Activated CD4-positive, alpha-beta memory T cell treated with anti-CD3 and anti-CD28 coated beads for 36 hours (primary cell): ENCODE data around the gene PDIA5. TPM values are rescaled to one million over a fixed set of nuclear protein-coding genes. Genes with fewer than 3 reads are reported as not detected.
"Not testable (repeated sequence)": the region's sequence is repeated elsewhere in the genome, so short reads cannot be mapped to it uniquely, and the experiment has no call there.

ENCODE experiments used
- CTCF ChIA-PET: fragments of 350-600 bp; sonication (Branson Sonifier 250); formaldehyde crosslinking; loops from one replicate; lab custom pipeline; 2021; ENCODE audit warnings: antibody characterized with exemption, inconsistent platforms; lab: Charles Lee
- POLR2A ChIA-PET: fragments of 350-600 bp; sonication (Branson Sonifier 250); formaldehyde crosslinking; loops from one replicate; lab custom pipeline; 2021; ENCODE audit warnings: antibody characterized with exemption; lab: Charles Lee
- DNase-seq: peaks from one replicate; pipeline ENCODE4 v3.0.0-alpha.2; 2020
- H3K27ac Mint-ChIP-seq: one replicate; pipeline ENCODE4 v1.8.0; 2021; ENCODE audit warnings: mixed read lengths
- H3K27me3 Mint-ChIP-seq: one replicate; pipeline ENCODE4 v1.8.0; 2021; ENCODE audit warnings: mixed read lengths
- H3K36me3 Mint-ChIP-seq: one replicate; pipeline ENCODE4 v1.8.0; 2021; ENCODE audit warnings: mixed read lengths
- H3K4me1 Mint-ChIP-seq: one replicate; pipeline ENCODE4 v1.8.0; 2021; ENCODE audit warnings: low read depth, mixed read lengths
- H3K4me3 Mint-ChIP-seq: one replicate; pipeline ENCODE4 v1.8.0; 2021; ENCODE audit warnings: mild to moderate bottlenecking, mixed read lengths
- H3K9me3 Mint-ChIP-seq: one replicate; pipeline ENCODE4 v1.8.0; 2021; ENCODE audit warnings: mixed read lengths
- intact Hi-C: fragments of 100-400 bp; cut with micrococcal nuclease; formaldehyde crosslinking; loops from one replicate; pipeline ENCODE4 v1.15.1; 2023
- total RNA-seq, 2 experiments: library from RNA; stranded (reverse); gene quantifications; one replicate each; pipeline ENCODE4 v1.2.3, GENCODE V29; 2021

The PDIA5 gene
- total RNA-seq, 2 experiments from 2014 or later: 21.7 to 21.8 TPM

DNA sequence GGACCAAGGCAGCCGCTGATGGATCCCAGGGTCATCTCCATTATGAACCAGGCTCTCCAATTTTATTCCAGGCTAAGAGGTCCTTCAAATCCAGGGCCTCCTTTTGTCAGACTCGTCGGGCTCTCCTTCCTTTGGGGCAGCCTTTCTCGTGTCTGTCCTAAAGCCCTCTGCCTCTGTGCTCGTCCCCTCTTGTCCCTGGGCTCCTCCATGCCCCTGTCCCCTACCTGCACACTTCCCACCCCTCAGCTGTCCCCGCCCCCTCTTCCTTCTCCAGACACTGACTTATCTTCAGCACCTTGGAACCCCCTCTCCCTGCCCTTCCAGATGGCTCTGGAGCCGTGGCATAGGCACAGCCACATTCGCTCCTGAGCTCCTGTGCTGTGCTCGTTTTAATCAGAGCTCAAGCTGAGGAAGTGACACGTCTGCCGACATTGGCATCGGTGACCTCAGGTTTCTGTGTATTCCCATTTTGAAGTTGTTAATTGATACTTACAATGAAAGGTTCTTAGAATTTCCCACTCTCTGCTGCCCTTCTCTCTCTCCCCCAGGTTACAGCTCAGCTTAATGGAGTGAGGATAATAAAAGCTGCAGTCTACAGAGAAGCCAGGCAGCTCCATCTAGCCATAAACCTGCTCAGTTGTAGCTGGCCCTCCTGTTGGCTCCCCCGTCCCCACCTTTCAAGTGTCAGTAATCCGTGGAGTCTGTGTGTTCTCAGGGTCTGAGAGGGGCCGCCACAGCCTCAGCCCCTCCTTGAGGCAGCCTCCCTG, 83.8 kb downstream of the PDIA5 start:
- DNase-seq: no peak
- intact Hi-C loops: no loop called here
- Mint-ChIP-seq H3K4me3 (no peak overlapping the region), H3K27ac (no peak overlapping the region), H3K9me3 (peaks cover 6% of the 10 kb centered on the region), H3K36me3 (peaks cover 59% of the 10 kb centered on the region), H3K27me3 (no peaks in the 10 kb centered on the region), H3K4me1 (no peaks in the 10 kb centered on the region)
- POLR2A ChIA-PET: no interaction called here
- CTCF ChIA-PET: no interaction called here

DNA sequence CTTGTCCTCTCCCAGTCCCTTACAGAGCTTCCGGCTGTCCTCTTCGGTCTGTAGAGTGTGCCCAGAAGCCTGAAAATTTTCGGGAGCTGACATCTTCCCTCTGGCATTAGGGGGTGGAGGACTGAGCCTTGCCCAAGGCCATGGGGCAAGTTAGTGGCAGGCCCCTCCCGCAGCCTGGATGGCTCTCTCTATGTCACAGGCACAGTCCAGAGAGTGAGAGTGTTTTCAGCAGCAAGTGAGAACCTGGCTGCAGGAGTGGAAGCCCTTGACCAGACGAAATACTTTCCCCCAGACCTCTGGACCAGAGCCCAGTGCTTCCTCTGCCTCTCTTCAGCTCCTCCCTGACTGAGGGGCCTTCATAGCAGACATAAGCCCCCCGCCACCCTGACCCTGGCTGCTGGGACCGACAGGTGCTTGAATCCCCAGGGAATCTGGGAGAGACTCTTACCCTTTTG, 84.5 kb downstream of the PDIA5 start:
- Mint-ChIP-seq H3K27ac (no peak overlapping the region), H3K4me1 (no peaks in the 10 kb centered on the region), H3K27me3 (no peaks in the 10 kb centered on the region), H3K4me3 (no peak overlapping the region), H3K9me3 (peaks cover 6% of the 10 kb centered on the region), H3K36me3 (peaks cover 57% of the 10 kb centered on the region)
- POLR2A ChIA-PET: no interaction called here
- CTCF ChIA-PET: no interaction called here
- intact Hi-C loops: no loop called here
- DNase-seq: no peak

GRCh38 chr3:123151853-123152420, 85.1 kb downstream of the PDIA5 start:
- POLR2A ChIA-PET, CTCF ChIA-PET: not testable (repeated sequence)

GRCh38 chr3:123152687-123153086, 85.9 kb downstream of the PDIA5 start:
- intact Hi-C loops: no loop called here
- DNase-seq: no peak
- no peak overlapping the region for H3K4me3 Mint-ChIP-seq
- peaks cover 51% of the 10 kb centered on the region for H3K36me3 Mint-ChIP-seq
- peaks cover 6% of the 10 kb centered on the region for H3K9me3 Mint-ChIP-seq
- no peak overlapping the region for H3K27ac Mint-ChIP-seq
- CTCF ChIA-PET: no interaction called here
- H3K4me1 Mint-ChIP-seq: no peaks in the 10 kb centered on the region
- POLR2A ChIA-PET: no interaction called here
- H3K27me3 Mint-ChIP-seq: no peaks in the 10 kb centered on the region

More at GRCh38 chr3:123151853-123152420, 85.1 kb downstream of the PDIA5 start:
- H3K4me3 Mint-ChIP-seq, DNase-seq, H3K27ac Mint-ChIP-seq, intact Hi-C loops, H3K4me1 Mint-ChIP-seq, H3K9me3 Mint-ChIP-seq, H3K27me3 Mint-ChIP-seq: not testable (repeated sequence)
- H3K36me3 Mint-ChIP-seq: peaks cover 55% of the 10 kb centered on the region

DNA sequence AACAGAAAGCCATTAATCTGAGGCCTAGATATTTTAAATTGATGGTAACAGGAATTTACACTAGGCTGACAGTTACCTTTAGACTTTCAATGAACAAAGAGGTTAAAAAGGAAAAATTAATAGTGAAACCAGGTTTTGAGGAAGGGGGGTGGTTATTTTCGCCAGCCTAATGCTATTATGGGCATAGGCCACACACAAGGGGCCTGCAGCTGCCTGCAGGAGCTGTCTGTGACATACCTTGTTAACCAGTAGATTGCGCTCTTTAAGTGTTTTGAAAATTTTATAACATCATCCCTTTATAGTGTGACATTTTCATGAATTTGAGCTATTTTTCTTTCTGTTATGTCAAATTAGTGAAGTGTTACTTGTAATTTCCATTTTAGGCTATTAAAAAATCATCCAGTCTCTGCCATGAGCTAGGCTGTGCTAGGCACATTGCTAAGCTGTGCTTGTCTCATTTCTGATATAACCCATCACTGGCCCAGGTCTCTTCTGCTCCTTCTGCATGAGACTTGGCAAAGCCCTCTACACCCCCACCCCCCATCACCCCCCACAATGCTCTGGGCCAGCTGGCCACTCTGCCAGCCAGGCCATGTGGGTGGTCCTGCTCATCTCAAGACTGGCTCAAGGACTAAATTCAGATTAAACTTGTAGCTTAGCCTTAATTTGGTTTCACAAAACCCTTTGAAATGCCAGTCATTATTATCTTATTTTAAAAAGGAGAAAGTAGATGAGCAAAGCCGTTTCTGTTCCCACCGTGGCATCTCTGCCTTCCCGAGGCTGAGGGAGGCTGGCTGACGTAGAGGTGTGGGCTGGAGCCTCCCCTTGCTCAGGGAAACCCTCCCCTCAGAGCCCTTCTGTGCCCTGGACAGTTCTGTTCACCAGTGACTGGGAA, 86.5 kb downstream of the PDIA5 start:
- DNase-seq: no peak
- intact Hi-C loops: no loop called here
- POLR2A ChIA-PET: interaction anchor here (0.6 kb wide), 1 partner anchor 111 kb away, joined by 4 read pairs; no protein-coding TSS in a partner anchor
- H3K27ac Mint-ChIP-seq: no peak overlapping the region
- no peaks in the 10 kb centered on the region for H3K27me3 Mint-ChIP-seq
- H3K4me1 Mint-ChIP-seq: no peaks in the 10 kb centered on the region
- H3K9me3 Mint-ChIP-seq: peaks cover 6% of the 10 kb centered on the region
- peaks cover 54% of the 10 kb centered on the region for H3K36me3 Mint-ChIP-seq
- CTCF ChIA-PET: no interaction called here
- no peak overlapping the region for H3K4me3 Mint-ChIP-seq

GRCh38 chr3:123154020-123154985, 87.5 kb downstream of the PDIA5 start:
- no peak overlapping the region for H3K4me3 Mint-ChIP-seq
- ChIA-PET POLR2A (interaction anchor here (0.6 kb wide), 1 partner anchor 110 kb away, joined by 4 read pairs; no protein-coding TSS in a partner anchor), CTCF (no interaction called here)
- H3K27ac Mint-ChIP-seq: no peak overlapping the region
- no peaks in the 10 kb centered on the region for H3K4me1 Mint-ChIP-seq
- DNase-seq: no peak
- peaks cover 52% of the 10 kb centered on the region for H3K36me3 Mint-ChIP-seq
- intact Hi-C loops: no loop called here
- H3K9me3 Mint-ChIP-seq: peaks cover 6% of the 10 kb centered on the region
- no peaks in the 10 kb centered on the region for H3K27me3 Mint-ChIP-seq

GRCh38 chr3:123155471-123156011, 88.7 kb downstream of the PDIA5 start:
- intact Hi-C loops: no loop called here
- Mint-ChIP-seq H3K4me1 (no peaks in the 10 kb centered on the region), H3K27me3 (no peaks in the 10 kb centered on the region), H3K36me3 (peaks cover 48% of the 10 kb centered on the region), H3K27ac (no peak overlapping the region), H3K9me3 (peaks cover 6% of the 10 kb centered on the region), H3K4me3 (no peak overlapping the region)
- ChIA-PET CTCF (interaction anchor here (0.5 kb wide), 1 partner anchor 37 kb away, joined by 3 read pairs; no protein-coding TSS in a partner anchor), POLR2A (no interaction called here)
- no peak for DNase-seq

DNA sequence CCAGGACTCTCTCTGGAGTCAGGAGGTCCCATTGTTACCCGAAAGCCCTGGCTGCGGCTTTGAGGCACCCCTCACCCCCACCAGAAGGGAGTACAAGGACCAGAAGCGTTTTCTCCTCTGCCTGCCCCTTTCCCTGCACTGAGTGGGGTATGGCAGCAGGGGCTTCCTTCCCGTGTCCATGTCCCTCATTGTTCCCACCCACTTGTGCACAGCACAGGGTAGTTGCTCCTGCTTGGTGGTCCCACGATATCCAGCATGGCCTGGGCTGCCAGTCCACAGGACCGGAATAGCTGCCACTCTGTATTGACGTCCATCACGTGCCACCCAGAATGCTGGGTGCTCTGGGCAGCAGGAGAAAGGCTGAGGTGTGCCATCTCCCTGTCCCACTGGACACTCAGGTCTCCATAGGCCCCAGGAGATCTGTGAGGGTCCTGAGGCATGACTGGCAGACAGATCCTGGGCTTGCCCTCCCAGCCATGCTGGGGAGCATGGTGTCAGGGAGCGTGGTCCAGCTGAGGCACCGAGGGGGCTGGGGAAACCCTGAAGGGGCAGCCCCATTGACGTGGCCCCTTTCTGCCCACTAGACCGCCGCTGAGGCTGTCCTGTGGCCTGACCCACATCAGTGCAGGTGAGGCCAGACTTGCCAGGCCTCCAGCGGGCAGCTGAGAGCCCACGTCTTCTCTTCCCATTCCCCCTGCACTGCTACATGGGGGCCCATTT, 89.6 kb downstream of the PDIA5 start:
- H3K36me3 Mint-ChIP-seq: peaks cover 46% of the 10 kb centered on the region
- intact Hi-C loops: no loop called here
- CTCF ChIA-PET: no interaction called here
- no peak for DNase-seq
- no peaks in the 10 kb centered on the region for H3K27me3 Mint-ChIP-seq
- no peak overlapping the region for H3K27ac Mint-ChIP-seq
- POLR2A ChIA-PET: no interaction called here
- no peak overlapping the region for H3K4me3 Mint-ChIP-seq
- H3K4me1 Mint-ChIP-seq: no peaks in the 10 kb centered on the region
- H3K9me3 Mint-ChIP-seq: peaks cover 4% of the 10 kb centered on the region

- H3K27me3 Mint-ChIP-seq: no peaks in the 10 kb centered on the region
- ChIA-PET CTCF (no interaction called here), POLR2A (no interaction called here)
- DNase-seq: no peak
- intact Hi-C loops: no loop called here
- H3K4me3 Mint-ChIP-seq: no peak overlapping the region
- H3K27ac Mint-ChIP-seq: no peak overlapping the region
- no peaks in the 10 kb centered on the region for H3K4me1 Mint-ChIP-seq
- H3K9me3 Mint-ChIP-seq: peaks cover under 1% of the 10 kb centered on the region
- H3K36me3 Mint-ChIP-seq: peaks cover 42% of the 10 kb centered on the region
Observed at GRCh38 chr3:123157209-123157597, 90.4 kb downstream of the PDIA5 start.

DNA sequence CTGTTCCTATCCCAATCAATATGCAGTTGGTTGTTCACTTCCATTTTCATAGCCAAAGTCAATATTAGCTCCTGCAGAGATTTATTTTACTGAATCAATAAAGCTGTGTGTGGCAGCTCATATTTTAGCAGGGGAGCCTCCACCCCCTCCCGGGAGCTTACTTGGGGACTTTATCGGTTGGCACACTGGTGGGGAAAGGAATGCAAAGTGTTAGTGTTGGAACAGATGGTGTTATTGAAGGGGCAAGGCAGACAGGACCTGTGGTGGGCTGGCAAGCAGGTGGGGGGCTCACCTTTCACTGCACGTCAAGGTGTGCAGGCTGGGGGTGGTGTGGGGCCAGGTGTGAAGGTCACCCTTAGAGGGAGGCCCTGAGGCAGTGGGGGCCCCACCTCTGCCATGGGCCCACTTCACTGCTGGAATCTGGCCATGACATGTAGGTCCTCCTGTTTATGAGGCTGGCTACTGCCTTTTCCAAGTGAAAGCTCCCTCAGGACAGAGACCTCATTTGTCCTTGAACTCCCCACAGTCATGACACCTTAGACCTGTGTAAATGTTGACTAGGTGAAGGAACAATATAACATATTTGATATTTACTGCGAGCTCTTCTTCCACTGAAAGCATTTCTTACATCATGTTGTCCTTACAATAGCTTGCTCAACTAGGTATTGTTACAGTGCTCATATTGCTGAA, 90.9 kb downstream of the PDIA5 start:
- ChIA-PET POLR2A (no interaction called here), CTCF (no interaction called here)
- DNase-seq: no peak
- Mint-ChIP-seq H3K27ac (no peak overlapping the region), H3K36me3 (peaks cover 40% of the 10 kb centered on the region), H3K9me3 (no peaks in the 10 kb centered on the region), H3K27me3 (no peaks in the 10 kb centered on the region), H3K4me1 (no peaks in the 10 kb centered on the region), H3K4me3 (no peak overlapping the region)
- intact Hi-C loops: no loop called here
